NCI-H2171 treated with DMSO at 0.1 percent for 48 hours (cell line): Measurements from ENCODE around the gene CNIH4.
"Not testable (repeated sequence)": the region's sequence is repeated elsewhere in the genome, so short reads cannot be mapped to it uniquely, and the experiment has no call there.

Experiments
- DNase-seq: peaks from one replicate; lab custom pipeline; 2025; lab: John Stamatoyannopoulos, UW

CNIH4 gene

DNA sequence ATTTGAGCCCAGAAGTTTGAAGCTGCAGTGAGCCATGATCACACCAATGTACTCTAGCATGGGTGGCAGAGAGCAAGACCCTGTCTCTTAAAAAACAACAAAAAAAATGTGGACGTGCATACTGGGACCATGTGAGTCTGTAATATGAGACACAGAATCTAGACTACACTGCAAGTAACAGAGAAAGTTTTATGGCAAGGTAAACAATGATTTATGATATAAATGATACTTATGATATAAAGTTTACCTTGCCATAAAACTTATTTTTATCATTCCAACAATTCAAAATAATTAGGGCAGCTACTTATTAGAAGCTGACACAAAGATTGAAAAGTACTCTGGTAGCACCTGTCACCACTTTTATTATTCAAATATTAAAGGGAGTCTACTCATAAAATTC, 43.2 kb downstream of the CNIH4 start:
- no peak for DNase-seq

DNA sequence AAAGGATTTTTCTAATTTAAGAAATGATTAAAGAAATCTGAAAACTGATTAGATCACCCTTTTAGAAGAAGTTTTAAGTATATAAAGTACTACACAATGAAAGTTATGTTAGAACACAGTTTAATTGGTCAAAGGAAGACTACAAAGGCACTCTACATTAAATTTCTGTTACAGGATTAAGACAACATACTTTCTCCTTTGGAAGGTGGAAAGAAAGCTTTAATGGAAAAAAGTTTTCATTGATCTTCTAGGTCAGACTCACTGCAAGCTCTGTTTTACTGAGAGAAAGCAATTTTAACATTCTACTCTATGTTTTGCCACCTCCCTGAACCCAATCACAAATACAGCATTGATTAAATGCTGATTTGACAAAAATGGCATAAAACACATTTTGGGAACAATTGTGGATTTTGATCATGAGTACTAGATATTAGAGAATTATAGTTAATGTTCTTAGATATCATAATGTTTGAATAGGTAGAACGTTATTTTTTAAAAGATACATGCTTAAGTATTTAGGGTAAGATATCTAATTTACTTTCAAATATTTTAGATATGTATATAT, 45.9 kb downstream of the CNIH4 start:
- DNase-seq: no peak

DNA sequence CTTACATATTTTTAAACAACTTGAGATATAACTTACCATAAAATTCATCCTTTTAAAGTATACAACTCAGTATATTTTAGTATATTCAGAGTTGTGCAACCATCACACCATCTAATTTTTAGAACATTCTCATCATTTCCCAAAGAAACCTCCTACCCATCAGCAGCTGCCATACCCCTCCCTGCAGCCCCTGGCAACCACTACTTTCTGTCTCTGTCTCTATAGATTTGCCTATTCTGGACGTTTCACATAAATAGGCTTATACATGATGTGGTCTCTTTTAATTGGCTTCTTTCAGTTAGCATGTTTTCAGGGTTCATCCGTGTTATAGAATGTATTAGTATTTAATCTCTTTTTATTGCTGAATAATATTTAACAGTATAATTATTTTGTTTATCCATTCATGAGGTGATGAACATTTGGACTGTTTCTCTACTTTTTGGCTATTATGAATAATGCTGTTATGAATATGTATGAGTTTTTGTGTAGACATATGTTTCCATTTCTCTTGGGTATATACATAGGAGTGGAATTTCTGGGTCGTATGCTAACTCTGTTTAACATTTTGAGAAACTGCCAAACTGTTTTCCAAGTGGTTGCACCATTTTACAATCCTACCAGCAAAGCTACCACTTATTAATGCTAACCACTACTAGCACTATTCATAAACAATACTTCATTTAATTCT, 48.4 kb downstream of the CNIH4 start:
- no peak for DNase-seq

DNA sequence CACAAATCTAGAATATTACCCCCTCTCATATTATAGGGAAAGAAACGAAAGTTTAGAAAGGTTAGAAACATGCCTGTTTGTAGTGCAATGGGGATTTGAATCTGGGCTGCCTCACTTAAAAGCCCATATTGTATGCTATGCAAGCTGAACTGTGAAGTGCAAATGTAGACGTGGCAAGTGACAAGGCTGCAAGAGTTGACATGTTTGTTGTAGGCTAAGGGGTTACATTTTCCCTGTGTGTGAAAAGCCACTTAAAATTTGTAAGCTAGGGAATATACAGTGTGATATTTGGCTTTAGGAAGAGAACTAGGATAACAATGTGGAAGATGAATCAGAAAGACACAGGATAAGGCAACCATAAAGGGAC, 48.9 kb downstream of the CNIH4 start:
- DNase-seq: no peak

DNA sequence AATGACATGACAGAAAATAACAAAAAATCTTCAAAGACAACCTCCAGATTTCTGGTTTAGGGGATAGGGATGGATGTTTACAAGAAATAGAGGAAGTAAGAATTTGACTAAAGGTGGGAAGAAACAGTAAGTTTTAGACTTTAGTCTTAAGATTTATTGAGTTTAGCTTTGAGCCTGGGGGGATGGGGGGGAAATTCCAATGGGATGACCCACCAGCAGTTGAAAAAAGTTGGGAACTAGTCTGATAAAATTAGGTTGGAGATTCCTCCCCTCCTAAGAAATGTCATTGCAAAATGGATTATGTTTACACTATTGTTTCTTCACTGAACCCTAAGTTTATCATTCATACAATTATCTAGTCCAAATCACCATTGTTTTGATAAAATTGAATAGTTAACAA, 49.5 kb downstream of the CNIH4 start:
- no peak for DNase-seq

DNA sequence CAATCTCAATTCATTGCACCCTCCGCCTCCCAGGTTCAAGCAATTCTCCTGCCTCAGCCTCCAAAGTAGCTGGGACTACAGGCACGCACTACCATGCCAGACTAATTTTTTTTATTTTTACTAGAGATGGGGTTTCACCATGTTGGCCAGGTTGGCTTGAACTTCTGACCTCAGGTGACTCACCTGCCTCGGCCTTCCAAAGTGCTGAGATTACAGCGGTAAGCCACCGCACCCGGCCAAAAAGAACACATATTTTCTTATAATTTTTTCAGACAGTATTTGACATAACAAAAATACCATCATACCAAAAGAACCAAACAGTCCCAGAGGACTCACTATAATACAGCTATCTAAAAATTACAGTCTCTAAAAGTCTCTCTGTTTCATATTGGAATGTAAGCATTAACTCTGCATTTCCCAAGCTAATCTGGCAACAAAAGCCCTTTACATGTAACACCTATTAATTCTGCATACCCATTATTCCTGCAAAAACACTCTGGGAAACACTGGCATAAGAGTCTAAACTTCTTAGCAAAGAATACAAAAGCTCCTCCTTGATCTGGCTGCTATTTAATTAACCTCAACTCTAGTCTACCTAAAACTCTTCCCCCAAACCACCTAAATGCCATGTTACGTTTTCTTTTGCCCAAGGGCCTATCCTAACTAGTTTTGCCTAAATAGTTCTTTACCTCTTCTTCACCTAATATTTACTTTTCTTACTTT, 51.1 kb downstream of the CNIH4 start:
- DNase-seq: no peak

DNA sequence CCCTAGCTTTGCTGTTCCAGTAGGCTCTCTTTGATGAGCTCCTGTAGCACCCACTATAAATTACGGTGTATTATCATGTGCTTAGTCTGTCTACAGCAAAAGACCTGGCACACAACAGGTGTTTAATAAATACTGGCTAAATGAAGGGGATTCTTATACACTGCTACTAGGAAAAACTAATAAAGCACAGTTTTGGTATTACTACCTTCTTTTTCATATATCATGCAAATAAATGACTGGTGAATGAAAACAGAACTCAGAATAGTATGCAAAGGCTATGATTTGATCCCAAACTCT, 51.6 kb downstream of the CNIH4 start:
- DNase-seq: no peak

DNA sequence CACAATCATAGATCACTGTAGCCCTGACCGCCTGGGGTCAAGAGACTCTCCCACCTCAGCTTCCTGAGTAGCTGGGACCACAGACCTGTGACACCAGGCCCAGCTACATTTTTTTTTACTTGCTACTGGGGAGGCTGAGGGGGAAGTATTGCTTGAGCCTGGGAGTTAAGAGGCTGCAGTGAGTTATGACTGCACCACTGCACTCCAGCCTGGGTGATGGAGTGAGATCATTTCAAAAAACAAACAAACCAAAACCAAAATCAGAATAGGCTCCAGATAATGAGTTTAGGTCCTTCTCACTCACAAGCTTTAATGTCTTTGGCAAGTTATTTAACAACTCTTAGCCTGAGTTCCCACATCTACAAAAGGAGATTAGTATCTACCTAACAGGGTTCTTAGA, 55.1 kb downstream of the CNIH4 start:
- DNase-seq: no peak

DNA sequence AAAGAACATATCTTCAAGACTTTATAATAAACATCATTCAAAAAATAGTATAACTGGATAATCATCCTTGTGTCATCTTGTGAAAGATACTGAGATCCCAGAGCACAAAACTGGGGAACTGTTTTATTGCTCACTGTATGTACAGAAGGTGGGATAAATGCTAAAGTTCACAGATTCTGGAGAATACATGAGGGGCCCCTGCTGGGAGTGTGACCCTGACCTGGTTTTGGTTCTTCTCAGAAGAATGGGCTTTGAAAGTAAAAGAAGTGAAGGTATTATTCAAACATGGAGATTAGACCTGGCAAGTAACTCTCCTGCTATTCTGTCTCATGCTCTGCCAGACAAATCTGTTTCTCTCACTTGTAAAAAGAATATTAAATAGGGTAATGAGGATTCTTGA, 63.4 kb downstream of the CNIH4 start:
- no peak for DNase-seq

DNA sequence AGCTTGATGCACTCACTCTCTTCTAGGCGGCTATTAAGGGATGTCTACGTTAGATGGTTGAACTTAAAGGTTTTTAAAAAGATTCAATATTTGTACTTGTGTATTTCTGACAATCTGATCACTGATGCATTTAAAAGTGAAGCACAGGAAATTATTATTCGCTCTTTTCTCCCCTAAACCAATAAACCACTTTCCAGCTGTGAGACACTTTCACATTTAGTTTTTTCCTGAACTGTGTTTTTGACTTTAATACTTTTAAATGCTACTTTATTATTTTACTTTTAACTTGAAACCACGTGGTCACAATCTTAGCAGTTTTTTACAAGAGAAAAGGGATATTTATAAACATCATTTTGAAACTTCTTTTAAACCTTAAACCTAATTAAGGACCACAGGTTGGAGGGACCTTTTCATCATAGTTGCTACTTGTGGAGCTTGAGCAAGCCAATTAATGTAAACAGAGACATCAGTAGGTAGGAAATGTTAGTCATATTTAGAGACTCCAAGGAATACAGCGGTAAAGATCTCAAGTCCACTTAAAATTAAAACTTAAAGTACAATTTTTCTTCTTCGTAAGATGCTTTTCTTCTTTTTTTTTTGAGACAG, 68.7 kb downstream of the CNIH4 start:
- no peak for DNase-seq

DNA sequence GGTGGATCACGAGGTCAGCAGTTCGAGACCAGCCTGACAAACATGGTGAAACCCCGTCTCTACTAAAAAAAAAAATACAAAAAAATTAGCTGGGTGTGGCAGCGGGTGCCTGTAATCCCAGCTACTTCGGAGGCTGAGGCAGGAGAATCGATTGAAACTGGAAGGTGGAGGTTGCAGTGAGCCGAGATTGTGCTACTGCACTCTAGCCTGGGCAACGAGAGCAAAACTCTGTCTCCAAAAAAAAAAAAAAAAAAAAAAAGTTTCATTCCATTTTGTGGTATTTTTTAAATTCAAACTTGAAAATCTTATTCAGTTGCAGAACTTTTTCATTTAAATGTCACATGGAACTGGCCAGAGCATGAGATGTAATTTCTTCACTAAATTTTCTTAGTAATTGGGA, 70.2 kb downstream of the CNIH4 start:
- DNase-seq: not testable (repeated sequence)

DNA sequence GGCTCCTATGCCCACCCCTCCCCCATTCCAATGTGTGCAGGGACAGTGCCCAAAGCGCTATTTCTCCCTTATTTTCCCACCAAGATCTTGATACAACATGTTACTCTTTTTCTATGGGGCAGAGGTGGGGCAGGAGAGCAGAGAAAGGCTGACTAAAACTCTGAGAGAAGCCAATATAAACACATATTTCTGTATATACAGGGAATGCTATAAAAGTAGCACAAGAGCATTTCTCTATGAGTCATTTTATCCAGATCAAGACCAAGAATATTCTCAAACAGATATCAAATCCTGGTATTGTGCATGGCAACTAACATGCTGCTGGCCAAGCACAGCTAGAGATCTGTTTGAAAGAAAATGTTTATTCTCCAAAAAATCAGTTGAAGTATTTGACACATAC, 70.7 kb downstream of the CNIH4 start:
- DNase-seq: no peak

DNA sequence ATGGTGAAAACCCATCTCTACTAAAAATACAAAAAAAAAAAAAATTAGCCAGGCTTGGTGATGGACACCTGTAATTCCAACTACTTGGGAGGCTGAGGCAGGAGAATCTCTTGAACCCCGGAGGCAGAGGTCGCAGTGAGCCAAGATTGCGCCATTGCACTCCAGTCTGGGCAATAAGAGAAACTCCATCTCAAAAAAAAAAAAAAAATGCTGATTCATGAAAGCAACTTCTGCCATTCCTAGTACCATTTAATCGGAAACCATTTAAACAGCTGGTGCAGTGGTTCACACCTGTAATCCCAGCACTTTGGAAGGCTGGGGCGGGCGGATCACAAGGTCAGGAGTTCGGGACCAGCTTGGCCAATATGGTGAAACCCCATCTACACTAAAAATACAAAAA, 72.0 kb downstream of the CNIH4 start:
- not testable (repeated sequence) for DNase-seq
